ENCODE results near the gene ATP5ME.

DNA sequence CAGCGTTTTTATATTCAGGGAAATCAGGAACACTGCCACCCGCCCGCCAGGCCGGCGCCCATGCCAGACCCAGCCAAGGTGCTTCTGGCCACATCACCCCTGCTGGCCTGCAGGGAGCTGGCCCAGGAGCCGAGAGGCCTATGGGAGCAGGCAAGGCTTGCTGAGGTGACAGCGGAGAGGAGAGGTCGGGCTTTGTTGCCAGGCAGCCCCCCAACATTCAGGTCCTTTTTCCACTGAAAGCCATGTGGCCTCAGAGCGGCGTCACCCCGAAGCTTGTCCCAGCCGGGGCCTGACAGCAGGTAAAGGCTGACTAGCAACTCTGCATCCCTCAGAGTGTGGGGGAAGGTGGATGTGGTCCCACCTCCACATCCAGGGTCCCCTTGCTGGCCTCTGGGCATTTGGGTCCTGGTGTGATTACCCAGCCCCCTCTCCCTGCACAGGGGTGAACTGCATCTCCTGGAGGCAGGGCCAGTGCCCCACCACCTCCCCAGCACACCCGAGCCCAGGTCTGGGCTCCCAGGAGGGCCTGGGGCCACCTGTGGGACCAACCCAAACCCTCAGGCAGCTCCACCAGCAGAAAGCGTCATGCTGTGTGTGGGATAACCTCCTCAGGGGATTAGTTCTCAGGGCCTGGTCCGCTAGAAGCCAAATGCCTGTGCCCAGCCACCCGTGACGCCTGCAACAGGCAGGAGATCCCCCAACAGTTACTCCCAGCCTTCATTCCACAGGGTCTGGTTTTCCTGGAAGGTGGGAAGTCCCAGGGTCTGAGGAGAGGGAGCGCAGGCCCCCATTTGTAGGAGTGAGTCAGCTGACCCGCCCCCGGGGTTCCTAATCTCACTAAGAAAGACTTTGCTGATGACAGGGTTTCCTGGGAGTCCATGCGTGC, 49.1 kb downstream of the ATP5ME start, which contains the start of gene PDE6B:
- TF ChIP-seq, protein P1, sequence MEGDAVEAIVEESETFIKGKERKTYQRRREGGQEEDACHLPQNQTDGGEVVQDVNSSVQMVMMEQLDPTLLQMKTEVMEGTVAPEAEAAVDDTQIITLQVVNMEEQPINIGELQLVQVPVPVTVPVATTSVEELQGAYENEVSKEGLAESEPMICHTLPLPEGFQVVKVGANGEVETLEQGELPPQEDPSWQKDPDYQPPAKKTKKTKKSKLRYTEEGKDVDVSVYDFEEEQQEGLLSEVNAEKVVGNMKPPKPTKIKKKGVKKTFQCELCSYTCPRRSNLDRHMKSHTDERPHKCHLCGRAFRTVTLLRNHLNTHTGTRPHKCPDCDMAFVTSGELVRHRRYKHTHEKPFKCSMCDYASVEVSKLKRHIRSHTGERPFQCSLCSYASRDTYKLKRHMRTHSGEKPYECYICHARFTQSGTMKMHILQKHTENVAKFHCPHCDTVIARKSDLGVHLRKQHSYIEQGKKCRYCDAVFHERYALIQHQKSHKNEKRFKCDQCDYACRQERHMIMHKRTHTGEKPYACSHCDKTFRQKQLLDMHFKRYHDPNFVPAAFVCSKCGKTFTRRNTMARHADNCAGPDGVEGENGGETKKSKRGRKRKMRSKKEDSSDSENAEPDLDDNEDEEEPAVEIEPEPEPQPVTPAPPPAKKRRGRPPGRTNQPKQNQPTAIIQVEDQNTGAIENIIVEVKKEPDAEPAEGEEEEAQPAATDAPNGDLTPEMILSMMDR (IDR thresholded peaks at IDR 0.05; ENCODE audit: borderline replicate concordance, extremely low read depth, low read length, poor library complexity, severe bottlenecking): no peak
- TF ChIP-seq EZH2 (IDR thresholded peaks at IDR 0.05; ENCODE audit: borderline replicate concordance, low read depth, low read length, severe bottlenecking): no peak

Measured in DND-41 (cell line).